Skeletal muscle cell (primary cell): Measurements from ENCODE around the gene OR52M1.

Experiments used
- DNase-seq: peaks from one replicate; pipeline ENCODE4 v3.0.0-alpha.2; 2010; ENCODE audit warnings: low read depth
- H3K4me3 ChIP-seq: 2 replicates; pipeline ENCODE4 v1.5.1; 2011; ENCODE audit warnings: low read depth, mild to moderate bottlenecking, control low read depth, low read length, moderate library complexity

Gene OR52M1

DNA sequence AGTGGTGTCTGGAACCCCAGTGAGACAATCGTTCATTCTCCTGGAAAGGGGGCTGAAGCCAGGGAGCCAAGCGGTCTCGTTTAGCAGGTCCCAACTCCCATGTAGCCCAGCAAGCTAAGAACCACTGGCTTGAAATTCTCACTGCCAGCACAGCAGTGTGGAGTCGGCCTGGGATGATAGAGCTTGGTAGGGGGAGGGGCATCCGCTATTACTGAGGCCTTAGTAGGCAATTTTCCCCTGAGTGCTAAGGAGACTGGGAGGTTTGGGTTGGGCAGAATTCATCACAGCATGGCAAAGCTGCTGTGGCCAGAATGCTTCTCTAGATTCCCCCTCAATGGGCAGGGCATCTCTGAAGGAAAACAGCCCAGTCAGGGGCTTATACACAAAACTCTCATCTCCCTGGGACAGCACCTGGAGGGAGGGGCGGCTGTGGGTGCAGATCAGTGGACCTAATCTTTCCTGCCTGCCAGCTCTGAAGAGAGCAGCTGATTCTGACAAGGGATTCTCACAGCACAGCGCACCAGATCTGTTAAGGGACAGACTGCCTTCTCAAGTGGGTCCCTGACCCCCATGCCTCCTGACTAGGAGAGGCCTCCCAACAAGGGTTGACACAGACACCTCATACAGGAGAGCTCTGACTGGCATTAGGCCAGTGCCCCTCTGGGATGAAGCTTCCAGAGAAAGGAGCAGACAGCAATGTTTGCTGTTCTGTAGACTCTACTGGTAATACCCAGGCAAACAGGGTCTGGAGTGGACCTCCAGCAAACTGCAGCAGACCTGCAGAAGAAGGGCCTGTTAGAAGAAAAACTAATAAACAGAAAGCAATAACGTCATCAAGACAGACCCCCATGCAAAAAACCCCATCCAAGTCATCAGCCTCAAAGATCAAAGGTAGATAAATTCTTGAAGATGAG is 14.8 kb downstream of the OR52M1 start:
- no peak overlapping the region for H3K4me3 ChIP-seq
- no peak for DNase-seq

DNA sequence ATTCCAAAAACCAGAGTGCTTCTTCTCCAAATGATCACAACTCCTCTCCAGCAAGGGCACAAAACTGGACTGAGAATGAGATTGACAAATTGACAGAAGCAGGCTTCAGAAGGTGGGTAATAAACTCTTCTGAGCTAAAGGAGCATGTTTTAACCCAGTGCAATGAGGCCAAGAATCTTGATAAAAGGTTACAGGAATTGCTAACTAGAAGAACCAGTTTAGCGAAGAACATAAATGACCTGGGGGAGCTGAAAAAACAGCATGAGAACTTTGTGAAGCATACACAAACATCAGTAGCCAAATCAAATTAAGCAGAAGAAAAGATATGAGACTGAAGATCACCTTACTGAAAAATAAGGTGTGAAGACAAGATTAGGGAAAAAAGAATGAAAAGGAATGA is 15.5 kb downstream of the OR52M1 start:
- H3K4me3 ChIP-seq, result no peak overlapping the region
- DNase-seq, result no peak

DNA sequence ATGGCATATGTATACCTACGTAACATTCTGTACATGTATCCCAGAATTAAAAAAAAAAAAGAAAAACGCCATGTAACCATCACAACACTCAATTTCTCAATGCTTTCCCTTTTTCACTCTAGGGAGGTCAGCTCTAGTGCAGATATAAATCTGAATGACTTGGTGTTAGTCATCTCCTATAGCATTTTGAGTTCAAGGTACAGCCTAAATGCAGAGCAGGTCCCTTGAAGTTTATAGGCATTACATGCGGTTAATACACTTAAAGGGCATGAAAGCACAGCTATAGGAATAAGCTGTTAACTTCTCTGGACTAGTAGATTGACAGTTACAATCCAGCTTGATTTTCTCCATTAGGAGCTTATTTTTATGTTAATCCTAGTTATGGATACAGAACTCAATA is 20.4 kb downstream of the OR52M1 start:
- no peak overlapping the region for H3K4me3 ChIP-seq
- DNase-seq, result no peak

- DNase-seq, result no peak
- no peak overlapping the region for H3K4me3 ChIP-seq
Observed at GRCh38 chr11:4569075-4569474, 24.1 kb downstream of the OR52M1 start.

GRCh38 chr11:4576880-4577279 is 31.9 kb downstream of the OR52M1 start:
- H3K4me3 ChIP-seq, result no peak overlapping the region
- DNase-seq, result no peak

GRCh38 chr11:4577761-4578160 is 32.8 kb downstream of the OR52M1 start:
- no peak for DNase-seq
- H3K4me3 ChIP-seq, result no peak overlapping the region

GRCh38 chr11:4578624-4579023 is 33.6 kb downstream of the OR52M1 start:
- no peak for DNase-seq
- no peak overlapping the region for H3K4me3 ChIP-seq

- H3K4me3 ChIP-seq, result no peak overlapping the region
- no peak for DNase-seq
Observed at GRCh38 chr11:4580124-4580523, 35.1 kb downstream of the OR52M1 start.

DNA sequence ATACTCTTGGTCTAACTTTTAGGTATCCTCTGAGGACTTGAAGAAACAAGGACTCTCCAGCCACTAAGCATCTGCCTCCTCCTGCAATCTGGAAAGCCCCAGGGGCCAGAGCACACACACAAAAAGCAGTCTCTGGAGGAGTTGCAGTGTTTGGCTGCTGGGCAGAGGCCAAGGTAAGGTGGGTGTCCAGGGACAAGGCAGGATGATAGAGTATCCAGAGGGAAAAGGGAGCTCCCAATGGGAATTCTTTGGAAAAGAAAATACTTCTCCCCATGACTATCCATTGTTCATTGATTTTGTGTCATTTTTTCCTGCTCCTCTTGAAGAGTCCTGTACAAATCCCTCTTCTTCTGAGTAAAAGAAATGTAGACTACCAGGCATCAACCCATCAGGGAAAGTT is 36.5 kb downstream of the OR52M1 start, which contains the start of gene OR52I2:
Gene OR52I2 (plus strand): TSS at position 301 of the 400 bp plus-strand sequence.
- no peak within 1 kb of the TSS for H3K4me3 ChIP-seq

GRCh38 chr11:4589017-4589416 is 44.0 kb downstream of the OR52M1 start:
- no peak overlapping the region for H3K4me3 ChIP-seq

More for the DNA sequence above, 36.5 kb downstream of the OR52M1 start, which contains the start of gene OR52I2:
- no peak for DNase-seq

GRCh38 chr11:4593739-4594138 is 48.7 kb downstream of the OR52M1 start, which contains the start of gene OR52I1:
Gene OR52I1 (plus strand): TSS chr11:4594039. CDS start chr11:4594039, 0 bp downstream.
- H3K4me3 ChIP-seq, result no peak within 1 kb of the TSS
- DNase-seq, result no peak

More at GRCh38 chr11:4589017-4589416, 44.0 kb downstream of the OR52M1 start:
- no peak for DNase-seq
